Loucy (cell line): Measurements from ENCODE around the gene GNS.

ENCODE experiments used
- CTCF ChIP-seq: fragments of 200-600 bp; sonication (generic); conservative IDR thresholded peaks from 2 replicates; pipeline ENCODE4 v1.5.1; 2014; ENCODE audit warnings: mild to moderate bottlenecking, antibody characterized with exemption, low read length
- EZH2phosphoT487 ChIP-seq: fragments of 200-600 bp; IDR thresholded peaks from 2 replicates; pipeline ENCODE4 v1.6.1; 2018; ENCODE audit warnings: antibody characterized with exemption, mild to moderate bottlenecking, moderate library complexity, borderline replicate concordance

- TF ChIP-seq CTCF = no peak
- TF ChIP-seq EZH2phosphoT487 = no peak
Measured at GRCh38 chr12:64767495-64767894, 8.3 kb upstream of the GNS start.
